Uterus (tissue), 2 donors: ENCODE measurements around the gene WDR64.

Source experiments
- POLR2A ChIP-seq, 2 donors: fragments of 450-650 bp; IDR thresholded peaks; one replicate each; pipeline ENCODE4 v1.6.1; 2016; ENCODE audit warnings: antibody characterized with exemption in 2 of 2, mild to moderate bottlenecking in 1 of 2, moderate library complexity in 1 of 2
- TF ChIP-seq, protein P1 (sequence below), 4 experiments: fragments of 200-600 bp in 2 of 4; fragments of 450-650 bp in 2 of 4; sonication (generic) in 2 of 4; IDR thresholded peaks; one replicate each; pipeline ENCODE4 v1.5.1; 2016 to 2019; ENCODE audit warnings: antibody characterized with exemption in 4 of 4, mild to moderate bottlenecking in 2 of 4, moderate library complexity in 1 of 4

GRCh38 chr1:241660424-241660972 is 8.4 kb downstream of the WDR64 start:
- TF ChIP-seq, protein P1, sequence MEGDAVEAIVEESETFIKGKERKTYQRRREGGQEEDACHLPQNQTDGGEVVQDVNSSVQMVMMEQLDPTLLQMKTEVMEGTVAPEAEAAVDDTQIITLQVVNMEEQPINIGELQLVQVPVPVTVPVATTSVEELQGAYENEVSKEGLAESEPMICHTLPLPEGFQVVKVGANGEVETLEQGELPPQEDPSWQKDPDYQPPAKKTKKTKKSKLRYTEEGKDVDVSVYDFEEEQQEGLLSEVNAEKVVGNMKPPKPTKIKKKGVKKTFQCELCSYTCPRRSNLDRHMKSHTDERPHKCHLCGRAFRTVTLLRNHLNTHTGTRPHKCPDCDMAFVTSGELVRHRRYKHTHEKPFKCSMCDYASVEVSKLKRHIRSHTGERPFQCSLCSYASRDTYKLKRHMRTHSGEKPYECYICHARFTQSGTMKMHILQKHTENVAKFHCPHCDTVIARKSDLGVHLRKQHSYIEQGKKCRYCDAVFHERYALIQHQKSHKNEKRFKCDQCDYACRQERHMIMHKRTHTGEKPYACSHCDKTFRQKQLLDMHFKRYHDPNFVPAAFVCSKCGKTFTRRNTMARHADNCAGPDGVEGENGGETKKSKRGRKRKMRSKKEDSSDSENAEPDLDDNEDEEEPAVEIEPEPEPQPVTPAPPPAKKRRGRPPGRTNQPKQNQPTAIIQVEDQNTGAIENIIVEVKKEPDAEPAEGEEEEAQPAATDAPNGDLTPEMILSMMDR (IDR thresholded peaks at IDR 0.05): no peak
- no peak for TF ChIP-seq POLR2A (IDR thresholded peaks at IDR 0.05)
